Epidermal melanocyte (primary cell): ENCODE measurements around the gene NOC2L.
"Not testable (repeated sequence)": the region's sequence is repeated elsewhere in the genome, so short reads cannot be mapped to it uniquely, and the experiment has no call there.

Experiments used
- DNase-seq: peaks from one replicate; pipeline ENCODE4 v3.0.0; 2011; ENCODE audit warnings: low spot score; ENCODE audit not compliant: insufficient read length

The NOC2L gene

GRCh38 chr1:904310-904950, 54.6 kb downstream of the NOC2L start:
- DNase-seq: peak; percentile 85

DNA sequence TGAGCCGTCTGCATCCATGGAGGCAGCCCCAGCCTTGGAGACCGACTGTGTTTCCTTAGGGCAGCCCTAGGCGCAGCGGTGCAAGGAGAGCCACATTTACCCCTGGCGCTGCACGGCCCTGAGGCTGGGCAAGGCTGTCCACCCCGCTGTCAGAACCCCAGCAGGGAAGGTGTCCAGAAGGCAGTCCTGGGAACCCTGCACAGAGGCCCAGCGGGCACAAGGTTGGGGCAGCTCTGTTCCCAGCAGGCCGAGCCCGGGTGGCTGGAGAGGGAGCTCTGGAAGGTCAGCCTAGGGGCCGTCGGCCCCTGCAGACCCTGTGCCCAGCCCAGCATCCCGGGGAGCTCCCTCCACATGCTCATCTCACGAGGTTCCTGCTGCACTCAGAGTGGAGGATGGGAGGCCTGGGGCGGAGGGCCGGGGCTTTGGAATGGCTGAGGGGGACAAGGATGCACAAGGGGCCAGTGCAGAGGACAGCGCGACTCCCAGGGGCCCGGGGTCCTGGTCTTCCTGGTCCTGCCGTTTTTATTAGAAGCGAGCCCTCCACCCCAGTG, 55.3 kb downstream of the NOC2L start:
- peak; percentile 13 for DNase-seq

GRCh38 chr1:903305-903704, 55.8 kb downstream of the NOC2L start:
- DNase-seq: no peak

DNA sequence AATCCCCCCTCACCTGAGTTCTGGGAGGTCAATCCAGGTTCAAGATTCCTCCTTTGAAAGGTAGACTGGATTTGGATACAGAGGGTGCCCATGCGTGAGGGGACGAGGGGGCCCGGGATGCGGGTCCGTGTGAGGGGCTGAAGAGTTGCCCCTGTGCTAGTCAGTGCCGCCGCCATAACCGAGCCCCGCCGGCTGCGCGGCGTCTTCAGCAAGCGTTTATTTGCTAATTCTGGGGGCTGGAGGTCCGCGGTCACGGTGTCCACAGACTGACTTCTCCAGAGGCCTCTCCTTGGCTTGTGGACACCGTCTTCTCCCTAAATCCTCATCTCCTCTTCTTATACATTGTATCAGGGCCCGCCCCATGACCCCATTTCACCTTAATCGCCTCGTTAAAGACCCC, 56.3 kb downstream of the NOC2L start:
- DNase-seq: no peak

- DNase-seq: no peak
Measured at GRCh38 chr1:901108-901859, 57.8 kb downstream of the NOC2L start.

DNA sequence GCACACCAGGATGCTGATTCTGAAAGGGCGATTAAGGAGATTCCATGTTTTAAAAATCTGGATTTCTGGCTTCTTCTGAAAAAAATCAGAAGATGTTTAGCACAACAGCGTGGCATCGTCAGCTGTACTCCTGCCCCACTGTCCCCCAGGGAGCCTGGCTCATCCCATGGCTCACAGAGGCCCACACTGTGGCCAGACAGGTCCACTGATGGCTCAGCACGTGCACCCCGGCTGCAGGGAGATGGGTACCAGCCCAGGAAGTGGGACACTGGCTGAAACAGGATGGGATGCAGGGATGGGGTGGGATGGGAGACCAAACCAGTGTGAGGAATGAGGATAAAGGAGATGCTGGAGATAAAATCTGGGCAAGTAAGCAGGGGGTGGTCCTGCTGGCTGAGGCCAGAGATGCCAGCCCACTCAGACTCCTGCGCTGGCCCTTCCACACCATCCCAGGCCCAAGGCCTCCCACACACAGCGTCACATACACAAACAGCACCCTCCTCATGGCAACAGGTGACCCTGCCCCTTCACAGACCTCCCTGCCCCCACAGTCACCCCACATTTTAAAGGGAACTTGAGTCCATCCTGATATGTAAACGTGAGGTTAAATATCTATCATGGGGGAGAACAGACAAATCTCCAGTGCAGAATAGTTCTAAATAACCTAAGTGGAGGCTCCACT, 59.3 kb downstream of the NOC2L start:
- DNase-seq: no peak

DNA sequence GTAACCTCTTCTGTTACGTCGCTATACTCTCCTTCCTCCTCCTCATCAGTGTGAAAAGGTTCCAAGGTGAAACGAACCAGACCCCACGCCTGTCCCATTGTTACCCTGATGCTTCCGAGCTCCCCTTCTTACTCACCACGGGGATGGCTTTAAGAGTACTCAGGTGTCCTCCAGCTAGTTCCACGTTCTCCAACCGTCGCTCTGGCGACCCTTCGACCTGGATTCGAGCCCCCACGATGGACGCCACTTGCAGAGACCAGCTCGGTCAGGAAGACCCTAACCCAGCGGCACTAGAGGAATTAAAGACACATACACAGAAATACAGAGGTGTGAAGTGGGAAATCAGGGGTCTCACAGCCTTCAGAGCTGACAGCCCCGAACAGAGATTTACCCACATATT, 61.1 kb downstream of the NOC2L start:
- DNase-seq: not testable (repeated sequence)

DNA sequence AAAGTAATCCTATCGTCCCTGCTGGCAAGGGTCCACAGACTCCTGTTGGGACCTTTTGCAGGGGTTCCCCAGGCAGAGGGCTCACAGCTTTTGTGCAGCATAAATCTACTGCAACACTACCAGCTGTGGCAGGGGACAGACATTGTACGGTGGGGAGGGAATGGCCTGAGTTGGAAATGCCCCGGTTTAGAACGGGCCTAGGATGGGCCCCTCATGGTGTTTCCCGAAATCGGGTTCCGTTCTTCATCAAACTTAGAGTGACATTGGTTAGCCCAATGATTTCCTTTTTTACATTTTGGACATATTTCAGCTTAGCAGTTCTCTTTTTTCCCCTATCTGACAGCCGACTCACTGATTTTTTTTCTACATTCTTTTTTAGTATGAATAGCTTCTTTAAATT, 61.8 kb downstream of the NOC2L start:
- DNase-seq: no peak
